Colonic mucosa (tissue), 4 donors: ENCODE measurements around the gene TMEM106C. TPM values are rescaled to one million over a fixed set of nuclear protein-coding genes. Genes with fewer than 3 reads are reported as not detected.

Experiments used
- DNase-seq: peaks from one replicate; pipeline ENCODE4 v3.0.0-alpha.2; 2020
- H3K27ac ChIP-seq: fragments of 200-600 bp; one replicate; pipeline ENCODE4 v1.8.0; 2021
- H3K27me3 ChIP-seq: fragments of 200-600 bp; one replicate; pipeline ENCODE4 v1.8.0; 2021
- H3K36me3 ChIP-seq: fragments of 200-600 bp; one replicate; pipeline ENCODE4 v1.8.0; 2021
- H3K4me1 ChIP-seq: fragments of 200-600 bp; one replicate; pipeline ENCODE4 v1.8.0; 2021; ENCODE audit warnings: mild to moderate bottlenecking
- H3K4me3 ChIP-seq: fragments of 200-600 bp; one replicate; pipeline ENCODE4 v1.8.0; 2021
- H3K9ac ChIP-seq, 2 donors: one replicate each; pipeline ENCODE4 v1.7.0; 2013; ENCODE audit warnings: control low read depth in 2 of 2, low read depth in 2 of 2, low read length in 2 of 2
- H3K9me3 ChIP-seq: fragments of 200-600 bp; one replicate; pipeline ENCODE4 v1.8.0; 2021
- CTCF ChIP-seq: fragments of 200-600 bp; IDR thresholded peaks from one replicate; pipeline ENCODE4 v1.8.0; 2022; ENCODE audit warnings: antibody characterized with exemption, mild to moderate bottlenecking
- intact Hi-C: fragments of 100-400 bp; cut with DNase I; formaldehyde crosslinking; loops from one replicate; pipeline ENCODE4 v1.14.1; 2022
- total RNA-seq, 2 donors: library from RNA; stranded (reverse); fragmentation: NEBNext Ultra II Directional in 1 of 2; extraction: Animal tissue kit (Norgen Biotek cat#: 25700) in 1 of 2; gene quantifications; one replicate each; pipeline ENCODE4 v1.2.1, GENCODE V29; 2021
- donor health status: healthy.
- donor health status: DM: no; HTN: no; CAD: no.
- donor health status: DM: no; HTN: no; CAD: no.

TMEM106C gene
- total RNA-seq, 2 donors from 2014 or later, result 187 to 258 TPM

GRCh38 chr12:48013287-48013686 lies 49.9 kb downstream of the TMEM106C start:
- Histone ChIP-seq H3K9ac (no peak overlapping the region), H3K4me1 (no peaks in the 10 kb centered on the region), H3K4me3 (no peak overlapping the region), H3K36me3 (no peaks in the 10 kb centered on the region), H3K27me3 (no peaks in the 10 kb centered on the region), H3K27ac (no peak overlapping the region), H3K9me3 (no peaks in the 10 kb centered on the region)
- intact Hi-C loops, result no loop called here
- TF ChIP-seq CTCF, result no peak
- DNase-seq, result no peak

GRCh38 chr12:48015129-48015528 lies 51.7 kb downstream of the TMEM106C start:
- TF ChIP-seq CTCF, result no peak
- H3K4me1 ChIP-seq, result no peaks in the 10 kb centered on the region
- H3K4me3 ChIP-seq, result no peak overlapping the region
- H3K36me3 ChIP-seq, result no peaks in the 10 kb centered on the region
- H3K9ac ChIP-seq, result no peak overlapping the region
- H3K27me3 ChIP-seq, result no peaks in the 10 kb centered on the region
- no peak overlapping the region for H3K27ac ChIP-seq
- intact Hi-C loops, result no loop called here
- DNase-seq, result no peak
- no peaks in the 10 kb centered on the region for H3K9me3 ChIP-seq

- no peak for TF ChIP-seq CTCF
- Histone ChIP-seq H3K36me3 (no peaks in the 10 kb centered on the region), H3K27me3 (no peaks in the 10 kb centered on the region), H3K4me3 (no peak overlapping the region), H3K9me3 (no peaks in the 10 kb centered on the region), H3K27ac (no peak overlapping the region), H3K4me1 (no peaks in the 10 kb centered on the region), H3K9ac (no peak overlapping the region)
- intact Hi-C loops, result no loop called here
- no peak for DNase-seq
These were observed 52.6 kb downstream of the TMEM106C start for GRCh38 chr12:48015954-48016353.

GRCh38 chr12:48016373-48017020 lies 53.1 kb downstream of the TMEM106C start:
- no peaks in the 10 kb centered on the region for H3K9me3 ChIP-seq
- no peak overlapping the region for H3K4me3 ChIP-seq
- no peak for TF ChIP-seq CTCF
- no peaks in the 10 kb centered on the region for H3K27me3 ChIP-seq
- no peak overlapping the region for H3K9ac ChIP-seq
- no peak overlapping the region for H3K27ac ChIP-seq
- no peaks in the 10 kb centered on the region for H3K4me1 ChIP-seq
- DNase-seq, result no peak
- intact Hi-C loops, result no loop called here
- H3K36me3 ChIP-seq, result no peaks in the 10 kb centered on the region

- Histone ChIP-seq H3K36me3 (no peaks in the 10 kb centered on the region), H3K9ac (no peak overlapping the region), H3K4me3 (no peak overlapping the region), H3K27me3 (no peaks in the 10 kb centered on the region), H3K9me3 (no peaks in the 10 kb centered on the region), H3K4me1 (no peaks in the 10 kb centered on the region), H3K27ac (no peak overlapping the region)
- intact Hi-C loops, result no loop called here
- DNase-seq, result no peak
- no peak for TF ChIP-seq CTCF
These were observed 54.1 kb downstream of the TMEM106C start for GRCh38 chr12:48017496-48017895.
